Activated T-cell treated with anti-CD3 and anti-CD28 coated beads for 24 hours (primary cell): Measurements from ENCODE around the gene RFPL1.
A peak's percentile ranks its signal among the peaks of the same experiment; 100 is the strongest.
"Not testable (repeated sequence)": the region's sequence is repeated elsewhere in the genome, so short reads cannot be mapped to it uniquely, and the experiment has no call there.

ENCODE experiments used
- DNase-seq: peaks from one replicate; pipeline ENCODE4 v3.0.0-alpha.2; 2020; ENCODE audit warnings: low read depth

Gene RFPL1

GRCh38 chr22:29478326-29479276 is 40.2 kb downstream of the RFPL1 start:
- DNase-seq = no peak

GRCh38 chr22:29479417-29480261 is 41.3 kb downstream of the RFPL1 start, which contains the start of gene NEFH:
TSS of gene NEFH (plus strand) at chr22:29480218. CDS start at chr22:29480263, 45 bp downstream.
- no peak for DNase-seq

DNA sequence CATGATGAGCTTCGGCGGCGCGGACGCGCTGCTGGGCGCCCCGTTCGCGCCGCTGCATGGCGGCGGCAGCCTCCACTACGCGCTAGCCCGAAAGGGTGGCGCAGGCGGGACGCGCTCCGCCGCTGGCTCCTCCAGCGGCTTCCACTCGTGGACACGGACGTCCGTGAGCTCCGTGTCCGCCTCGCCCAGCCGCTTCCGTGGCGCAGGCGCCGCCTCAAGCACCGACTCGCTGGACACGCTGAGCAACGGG is 41.8 kb downstream of the RFPL1 start:
- DNase-seq = no peak

DNA sequence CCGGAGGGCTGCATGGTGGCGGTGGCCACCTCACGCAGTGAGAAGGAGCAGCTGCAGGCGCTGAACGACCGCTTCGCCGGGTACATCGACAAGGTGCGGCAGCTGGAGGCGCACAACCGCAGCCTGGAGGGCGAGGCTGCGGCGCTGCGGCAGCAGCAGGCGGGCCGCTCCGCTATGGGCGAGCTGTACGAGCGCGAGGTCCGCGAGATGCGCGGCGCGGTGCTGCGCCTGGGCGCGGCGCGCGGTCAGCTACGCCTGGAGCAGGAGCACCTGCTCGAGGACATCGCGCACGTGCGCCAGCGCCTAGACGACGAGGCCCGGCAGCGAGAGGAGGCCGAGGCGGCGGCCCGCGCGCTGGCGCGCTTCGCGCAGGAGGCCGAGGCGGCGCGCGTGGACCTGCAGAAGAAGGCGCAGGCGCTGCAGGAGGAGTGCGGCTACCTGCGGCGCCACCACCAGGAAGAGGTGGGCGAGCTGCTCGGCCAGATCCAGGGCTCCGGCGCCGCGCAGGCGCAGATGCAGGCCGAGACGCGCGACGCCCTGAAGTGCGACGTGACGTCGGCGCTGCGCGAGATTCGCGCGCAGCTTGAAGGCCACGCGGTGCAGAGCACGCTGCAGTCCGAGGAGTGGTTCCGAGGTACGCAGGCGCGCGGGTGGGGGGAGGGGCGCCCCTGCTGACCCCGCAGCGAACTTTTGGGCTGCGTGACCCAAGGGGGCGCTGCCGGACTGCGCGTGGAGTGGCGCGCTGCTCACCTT is 42.3 kb downstream of the RFPL1 start:
- peak; percentile 11 for DNase-seq

DNA sequence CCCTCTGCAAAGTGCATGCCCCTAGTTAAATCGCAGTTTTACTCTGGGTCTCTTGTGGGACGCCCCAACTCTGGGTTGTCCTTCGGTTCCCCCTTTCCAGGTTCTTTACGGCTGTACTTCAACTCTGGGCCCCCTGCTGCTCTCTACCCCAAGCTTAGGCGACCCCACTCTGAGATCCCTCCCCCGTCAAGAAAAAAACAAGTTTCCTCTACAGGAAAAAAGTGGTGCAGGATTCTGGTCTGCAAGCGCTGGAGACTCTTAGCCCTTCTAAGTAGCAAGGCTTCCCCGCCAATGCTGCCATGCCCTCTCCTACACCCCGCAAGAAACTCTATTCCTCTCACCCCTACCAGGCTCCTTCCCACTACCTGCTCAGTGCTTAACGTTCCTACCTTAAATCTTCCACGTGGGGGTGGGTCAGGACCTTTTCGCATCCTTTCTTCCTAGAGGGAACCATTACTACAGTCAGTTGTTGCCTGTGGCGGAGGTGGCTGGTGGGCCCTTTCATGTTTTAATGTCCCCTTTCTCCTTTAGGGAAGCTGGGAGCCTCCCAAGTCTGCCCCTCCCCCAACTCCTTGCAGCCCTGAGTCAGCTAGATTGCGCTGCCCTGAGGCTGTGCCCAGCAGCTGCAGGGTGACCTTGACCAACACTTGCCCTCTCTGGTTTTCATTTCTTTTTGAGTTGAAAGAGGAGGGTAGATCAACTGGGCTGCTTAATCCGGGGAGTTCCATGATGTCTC is 43.0 kb downstream of the RFPL1 start:
- DNase-seq = no peak

GRCh38 chr22:29482253-29482652 is 43.9 kb downstream of the RFPL1 start:
- no peak for DNase-seq

- no peak for DNase-seq
These were observed 44.3 kb downstream of the RFPL1 start for GRCh38 chr22:29482726-29483125.

- no peak for DNase-seq
These were observed 44.9 kb downstream of the RFPL1 start for GRCh38 chr22:29483254-29483653.

- no peak for DNase-seq
These were observed 46.3 kb downstream of the RFPL1 start for GRCh38 chr22:29484642-29485041.

- DNase-seq = no peak
These were observed 47.1 kb downstream of the RFPL1 start for GRCh38 chr22:29485448-29485847.

GRCh38 chr22:29487426-29487986 is 49.1 kb downstream of the RFPL1 start:
- DNase-seq = no peak

GRCh38 chr22:29489127-29489780 is 50.9 kb downstream of the RFPL1 start:
- not testable (repeated sequence) for DNase-seq

DNA sequence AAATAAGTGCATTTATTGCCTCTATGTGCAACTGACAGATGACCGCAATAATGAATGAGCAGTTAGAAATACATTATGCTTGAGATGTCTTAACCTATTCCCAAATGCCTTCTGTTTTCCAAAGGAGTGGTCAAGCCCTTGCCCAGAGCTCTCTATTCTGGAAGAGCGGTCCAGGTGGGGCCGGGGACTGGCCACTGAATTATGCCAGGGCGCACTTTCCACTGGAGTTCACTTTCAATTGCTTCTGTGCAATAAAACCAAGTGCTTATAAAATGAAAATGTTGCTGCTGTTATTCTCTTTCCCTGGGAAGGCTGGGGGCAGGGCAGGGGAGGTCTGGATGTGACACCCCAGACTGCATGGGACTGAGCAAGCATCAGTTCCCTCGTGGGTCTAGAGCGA is 52.6 kb downstream of the RFPL1 start:
- DNase-seq = no peak
